Measurements from ENCODE around the gene TYRO3.
"Not testable (repeated sequence)": the region's sequence is repeated elsewhere in the genome, so short reads cannot be mapped to it uniquely, and the experiment has no call there.

- TF ChIP-seq, protein P1, sequence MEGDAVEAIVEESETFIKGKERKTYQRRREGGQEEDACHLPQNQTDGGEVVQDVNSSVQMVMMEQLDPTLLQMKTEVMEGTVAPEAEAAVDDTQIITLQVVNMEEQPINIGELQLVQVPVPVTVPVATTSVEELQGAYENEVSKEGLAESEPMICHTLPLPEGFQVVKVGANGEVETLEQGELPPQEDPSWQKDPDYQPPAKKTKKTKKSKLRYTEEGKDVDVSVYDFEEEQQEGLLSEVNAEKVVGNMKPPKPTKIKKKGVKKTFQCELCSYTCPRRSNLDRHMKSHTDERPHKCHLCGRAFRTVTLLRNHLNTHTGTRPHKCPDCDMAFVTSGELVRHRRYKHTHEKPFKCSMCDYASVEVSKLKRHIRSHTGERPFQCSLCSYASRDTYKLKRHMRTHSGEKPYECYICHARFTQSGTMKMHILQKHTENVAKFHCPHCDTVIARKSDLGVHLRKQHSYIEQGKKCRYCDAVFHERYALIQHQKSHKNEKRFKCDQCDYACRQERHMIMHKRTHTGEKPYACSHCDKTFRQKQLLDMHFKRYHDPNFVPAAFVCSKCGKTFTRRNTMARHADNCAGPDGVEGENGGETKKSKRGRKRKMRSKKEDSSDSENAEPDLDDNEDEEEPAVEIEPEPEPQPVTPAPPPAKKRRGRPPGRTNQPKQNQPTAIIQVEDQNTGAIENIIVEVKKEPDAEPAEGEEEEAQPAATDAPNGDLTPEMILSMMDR (IDR thresholded peaks at IDR 0.05): not testable (repeated sequence)
- TF ChIP-seq EZH2 (IDR thresholded peaks at IDR 0.05; ENCODE audit: borderline replicate concordance, insufficient read depth, low read depth, low read length, poor library complexity, severe bottlenecking): not testable (repeated sequence)
Observed at GRCh38 chr15:41589018-41589417, 30.0 kb downstream of the TYRO3 start.
